Astrocyte (in vitro differentiated cells and primary cell): ENCODE results near the gene NMT1. TPM values are rescaled to one million over a fixed set of nuclear protein-coding genes. Genes with fewer than 3 reads are reported as not detected.

Experiments
- DNase-seq: peaks from one replicate; pipeline ENCODE4 v3.0.0-alpha.2; 2010; ENCODE audit warnings: low read depth
- FAIRE-seq: peaks from 2 replicates; lab custom pipeline; 2011; peaks lifted over from hg19 to GRCh38; lab: Jason Lieb, UNC
- H2AFZ ChIP-seq: 2 replicates; pipeline ENCODE4 v1.6.0; 2012; ENCODE audit warnings: low read depth, low read length, inconsistent platforms
- H3K27ac ChIP-seq: 2 replicates; pipeline ENCODE4 v1.5.1; 2011; ENCODE audit warnings: low read depth, low read length, inconsistent platforms
- H3K27me3 ChIP-seq: 2 replicates; pipeline ENCODE4 v1.6.0; 2011; ENCODE audit warnings: low read length, inconsistent platforms; ENCODE audit not compliant: insufficient read depth
- H3K36me3 ChIP-seq: 2 replicates; pipeline ENCODE4 v1.5.1; 2011; ENCODE audit warnings: low read length, inconsistent platforms; ENCODE audit not compliant: insufficient read depth
- H3K4me1 ChIP-seq: 2 replicates; pipeline ENCODE4 v1.5.1; 2011; ENCODE audit warnings: low read length, inconsistent platforms; ENCODE audit not compliant: insufficient read depth
- H3K4me2 ChIP-seq: 2 replicates; pipeline ENCODE4 v1.6.0; 2012; ENCODE audit warnings: low read length, inconsistent platforms
- H3K4me3 ChIP-seq: 2 replicates; pipeline ENCODE4 v1.5.1; 2011; ENCODE audit warnings: low read depth, mild to moderate bottlenecking, low read length, inconsistent platforms; ENCODE audit not compliant: insufficient read depth
- H3K79me2 ChIP-seq: 2 replicates; pipeline ENCODE4 v1.6.0; 2012; ENCODE audit warnings: mild to moderate bottlenecking, low read length, inconsistent platforms; ENCODE audit not compliant: insufficient read depth
- H3K9ac ChIP-seq: 2 replicates; pipeline ENCODE4 v1.6.0; 2012; ENCODE audit warnings: mild to moderate bottlenecking, low read length, inconsistent platforms
- H3K9me3 ChIP-seq: 2 replicates; pipeline ENCODE4 v1.5.1; 2012; ENCODE audit warnings: low read depth, mild to moderate bottlenecking, low read length, inconsistent platforms; ENCODE audit not compliant: insufficient read depth
- H4K20me1 ChIP-seq: 2 replicates; pipeline ENCODE4 v1.6.0; 2012; ENCODE audit warnings: low read length, inconsistent platforms; ENCODE audit not compliant: insufficient read depth
- H3K27ac Mint-ChIP-seq: one replicate; pipeline ENCODE4 v1.8.0; 2021; ENCODE audit warnings: mild to moderate bottlenecking, mixed read lengths; ENCODE audit not compliant: unreplicated experiment
- H3K27me3 Mint-ChIP-seq: one replicate; pipeline ENCODE4 v1.8.0; 2021; ENCODE audit warnings: low read depth, mixed read lengths; ENCODE audit not compliant: unreplicated experiment
- H3K36me3 Mint-ChIP-seq: one replicate; pipeline ENCODE4 v1.8.0; 2021; ENCODE audit warnings: low read depth, mixed read lengths; ENCODE audit not compliant: unreplicated experiment
- H3K4me1 Mint-ChIP-seq: one replicate; pipeline ENCODE4 v1.8.0; 2021; ENCODE audit warnings: low read depth, mixed read lengths; ENCODE audit not compliant: unreplicated experiment
- H3K4me3 Mint-ChIP-seq: one replicate; pipeline ENCODE4 v1.8.0; 2021; ENCODE audit warnings: mild to moderate bottlenecking, moderate library complexity, mixed read lengths; ENCODE audit not compliant: unreplicated experiment
- H3K9me3 Mint-ChIP-seq: one replicate; pipeline ENCODE4 v1.8.0; 2021; ENCODE audit warnings: mild to moderate bottlenecking, mixed read lengths; ENCODE audit not compliant: unreplicated experiment
- EZH2 ChIP-seq: IDR thresholded peaks from 2 replicates; pipeline ENCODE4 v1.6.1; 2012; ENCODE audit warnings: mild to moderate bottlenecking, low read length, inconsistent platforms; ENCODE audit not compliant: insufficient read depth
- total RNA-seq: library from RNA; stranded (reverse); gene quantifications from 2 replicates; pipeline ENCODE4 v1.2.1, GENCODE V29; 2021
- TF ChIP-seq, protein P1 (sequence below): IDR thresholded peaks from 2 replicates; pipeline ENCODE4 v1.5.1; 2011; ENCODE audit warnings: low read depth, mild to moderate bottlenecking, inconsistent platforms, low read length, moderate library complexity; ENCODE audit not compliant: insufficient read depth

Gene NMT1
- total RNA-seq, 1 donor from 2014 or later = 114 TPM

DNA sequence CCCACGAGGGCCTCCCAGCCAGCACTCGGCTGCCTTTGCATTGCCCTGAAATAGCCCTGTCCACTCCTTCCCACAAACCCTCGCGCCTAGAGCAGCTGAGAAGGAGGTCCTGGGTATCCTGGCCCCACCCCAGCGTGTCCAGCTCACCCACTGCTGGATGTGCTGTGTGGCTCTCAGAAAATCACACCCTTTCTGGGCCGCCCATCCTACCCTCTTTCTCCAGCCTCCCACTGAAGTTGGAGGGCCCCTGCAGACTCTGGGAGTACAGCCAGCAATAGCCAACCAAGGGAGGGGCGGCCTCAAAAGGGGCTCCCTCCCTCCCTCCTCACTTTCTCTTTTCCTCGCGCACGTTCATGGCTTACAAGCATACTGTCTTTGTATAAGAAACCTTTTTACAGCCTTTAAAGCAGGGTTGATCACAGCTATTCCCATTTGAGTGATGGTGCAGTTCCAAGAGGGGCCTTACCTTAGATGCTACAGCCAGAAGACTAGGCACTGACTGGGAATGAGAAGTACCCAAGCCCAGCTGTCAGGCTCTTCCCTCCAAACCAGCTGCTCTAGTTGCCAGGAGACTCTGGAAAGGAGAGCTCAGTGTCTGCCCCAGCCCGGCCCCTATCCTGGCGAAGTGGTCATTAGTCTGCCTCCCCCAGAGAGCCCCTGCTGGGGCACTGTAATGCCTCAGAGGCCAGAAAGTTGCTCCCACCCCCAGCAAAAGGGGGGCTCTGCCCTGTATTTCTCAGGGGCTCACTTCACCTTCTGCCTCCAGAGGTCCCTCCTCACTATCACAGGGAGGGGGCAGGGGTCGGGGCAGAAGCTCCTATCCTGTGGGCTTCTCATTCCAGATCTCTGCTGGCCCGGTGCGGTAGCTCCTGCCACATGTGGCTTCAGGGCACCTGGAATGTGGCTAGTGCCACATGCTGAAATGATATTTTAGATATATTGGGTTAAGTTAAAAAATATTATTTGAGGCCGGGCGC lies 47.8 kb upstream of the NMT1 start:
- Histone ChIP-seq H3K27ac (no peak overlapping the region), H3K9me3 (no peaks in the 10 kb centered on the region), H3K4me2 (peak overlapping the region; percentile 36), H3K4me3 (no peak overlapping the region), H4K20me1 (no peaks in the 10 kb centered on the region), H2AFZ (no peak overlapping the region), H3K4me1 (no peaks in the 10 kb centered on the region), H3K9ac (no peak overlapping the region), H3K27me3 (no peaks in the 10 kb centered on the region), H3K79me2 (no peaks in the 10 kb centered on the region), H3K36me3 (no peaks in the 10 kb centered on the region)
- Mint-ChIP-seq H3K27ac (no peak overlapping the region), H3K27me3 (peaks cover 38% of the 10 kb centered on the region), H3K36me3 (no peaks in the 10 kb centered on the region), H3K9me3 (no peaks in the 10 kb centered on the region), H3K4me1 (no peaks in the 10 kb centered on the region), H3K4me3 (no peak overlapping the region)
- no peak for TF ChIP-seq EZH2
- no peak for FAIRE-seq
- DNase-seq = no peak

DNA sequence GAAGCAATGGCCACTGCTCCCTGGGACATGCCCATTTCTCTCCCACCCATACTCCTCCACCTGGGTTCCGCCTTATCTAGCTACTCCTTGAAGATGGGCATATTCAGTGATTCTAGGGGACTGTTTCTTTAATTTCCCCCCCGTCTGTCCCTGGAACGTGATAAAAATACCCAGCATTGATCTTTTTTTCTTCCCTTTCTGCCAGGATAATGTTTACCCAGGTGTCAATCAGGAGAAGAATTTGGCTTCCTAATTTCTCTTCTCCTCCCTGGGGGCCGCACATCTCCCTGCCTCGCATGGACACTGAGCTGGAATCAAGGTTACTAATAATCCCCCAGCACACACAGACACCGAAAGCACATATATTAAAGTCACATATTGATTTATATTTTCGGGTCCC lies 44.9 kb upstream of the NMT1 start:
- Histone ChIP-seq H3K4me2 (no peak overlapping the region), H3K36me3 (no peaks in the 10 kb centered on the region), H3K4me3 (no peak overlapping the region), H4K20me1 (peaks cover 6% of the 10 kb centered on the region), H3K4me1 (peaks cover 12% of the 10 kb centered on the region), H3K27me3 (no peaks in the 10 kb centered on the region), H3K79me2 (no peaks in the 10 kb centered on the region), H3K9me3 (no peaks in the 10 kb centered on the region), H2AFZ (no peak overlapping the region), H3K9ac (no peak overlapping the region), H3K27ac (no peak overlapping the region)
- DNase-seq (no peak), FAIRE-seq (no peak)
- H3K27me3 Mint-ChIP-seq = peaks cover 31% of the 10 kb centered on the region
- peaks cover 4% of the 10 kb centered on the region for H3K4me1 Mint-ChIP-seq
- no peak overlapping the region for H3K4me3 Mint-ChIP-seq
- TF ChIP-seq, protein P1, sequence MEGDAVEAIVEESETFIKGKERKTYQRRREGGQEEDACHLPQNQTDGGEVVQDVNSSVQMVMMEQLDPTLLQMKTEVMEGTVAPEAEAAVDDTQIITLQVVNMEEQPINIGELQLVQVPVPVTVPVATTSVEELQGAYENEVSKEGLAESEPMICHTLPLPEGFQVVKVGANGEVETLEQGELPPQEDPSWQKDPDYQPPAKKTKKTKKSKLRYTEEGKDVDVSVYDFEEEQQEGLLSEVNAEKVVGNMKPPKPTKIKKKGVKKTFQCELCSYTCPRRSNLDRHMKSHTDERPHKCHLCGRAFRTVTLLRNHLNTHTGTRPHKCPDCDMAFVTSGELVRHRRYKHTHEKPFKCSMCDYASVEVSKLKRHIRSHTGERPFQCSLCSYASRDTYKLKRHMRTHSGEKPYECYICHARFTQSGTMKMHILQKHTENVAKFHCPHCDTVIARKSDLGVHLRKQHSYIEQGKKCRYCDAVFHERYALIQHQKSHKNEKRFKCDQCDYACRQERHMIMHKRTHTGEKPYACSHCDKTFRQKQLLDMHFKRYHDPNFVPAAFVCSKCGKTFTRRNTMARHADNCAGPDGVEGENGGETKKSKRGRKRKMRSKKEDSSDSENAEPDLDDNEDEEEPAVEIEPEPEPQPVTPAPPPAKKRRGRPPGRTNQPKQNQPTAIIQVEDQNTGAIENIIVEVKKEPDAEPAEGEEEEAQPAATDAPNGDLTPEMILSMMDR = no peak
- no peak for TF ChIP-seq EZH2
- H3K27ac Mint-ChIP-seq = no peak overlapping the region
- no peaks in the 10 kb centered on the region for H3K9me3 Mint-ChIP-seq
- no peaks in the 10 kb centered on the region for H3K36me3 Mint-ChIP-seq

DNA sequence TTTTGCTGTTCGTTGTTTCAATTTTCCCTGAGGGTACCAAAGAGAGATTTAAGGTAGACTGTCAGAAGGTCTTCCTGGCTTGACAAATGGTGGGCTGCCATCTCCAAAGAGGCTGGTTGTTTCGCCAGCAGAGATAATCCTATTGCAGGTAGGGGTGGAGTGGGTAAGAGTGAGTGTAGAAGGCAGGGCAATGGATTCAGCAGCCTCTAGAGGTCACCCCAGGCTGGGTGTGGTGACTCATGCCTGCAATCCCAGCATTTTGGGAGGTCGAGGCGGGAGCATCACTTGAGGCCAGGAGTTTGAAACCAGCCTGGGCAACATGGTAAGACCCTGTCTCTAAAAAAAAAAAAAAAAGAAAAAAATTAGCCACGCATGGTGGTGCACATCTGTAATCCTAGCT lies 44.3 kb upstream of the NMT1 start:
- Mint-ChIP-seq H3K4me3 (no peak overlapping the region), H3K9me3 (no peaks in the 10 kb centered on the region)

More for the DNA sequence above, 44.3 kb upstream of the NMT1 start:
- Mint-ChIP-seq H3K27ac (no peak overlapping the region), H3K4me1 (peaks cover 4% of the 10 kb centered on the region), H3K36me3 (no peaks in the 10 kb centered on the region), H3K27me3 (peaks cover 31% of the 10 kb centered on the region)
- H3K4me1 ChIP-seq = peaks cover 18% of the 10 kb centered on the region
- no peak overlapping the region for H2AFZ ChIP-seq
- TF ChIP-seq EZH2 = no peak
- FAIRE-seq (no peak), DNase-seq (no peak)
- no peak overlapping the region for H3K9ac ChIP-seq
- no peaks in the 10 kb centered on the region for H3K9me3 ChIP-seq
- H3K27ac ChIP-seq = no peak overlapping the region
- no peaks in the 10 kb centered on the region for H3K27me3 ChIP-seq
- H4K20me1 ChIP-seq = peaks cover 10% of the 10 kb centered on the region
- H3K36me3 ChIP-seq = no peaks in the 10 kb centered on the region
- H3K4me3 ChIP-seq = no peak overlapping the region
- no peak overlapping the region for H3K4me2 ChIP-seq
- no peaks in the 10 kb centered on the region for H3K79me2 ChIP-seq
